ENCODE data around the gene CYP19A1. TPM values are rescaled to one million over a fixed set of nuclear protein-coding genes. Genes with fewer than 3 reads are reported as not detected.

The CYP19A1 gene
- total and polyA plus RNA-seq, 7 donors: 0.10 to 4.7 (median 0.22) TPM

DNA sequence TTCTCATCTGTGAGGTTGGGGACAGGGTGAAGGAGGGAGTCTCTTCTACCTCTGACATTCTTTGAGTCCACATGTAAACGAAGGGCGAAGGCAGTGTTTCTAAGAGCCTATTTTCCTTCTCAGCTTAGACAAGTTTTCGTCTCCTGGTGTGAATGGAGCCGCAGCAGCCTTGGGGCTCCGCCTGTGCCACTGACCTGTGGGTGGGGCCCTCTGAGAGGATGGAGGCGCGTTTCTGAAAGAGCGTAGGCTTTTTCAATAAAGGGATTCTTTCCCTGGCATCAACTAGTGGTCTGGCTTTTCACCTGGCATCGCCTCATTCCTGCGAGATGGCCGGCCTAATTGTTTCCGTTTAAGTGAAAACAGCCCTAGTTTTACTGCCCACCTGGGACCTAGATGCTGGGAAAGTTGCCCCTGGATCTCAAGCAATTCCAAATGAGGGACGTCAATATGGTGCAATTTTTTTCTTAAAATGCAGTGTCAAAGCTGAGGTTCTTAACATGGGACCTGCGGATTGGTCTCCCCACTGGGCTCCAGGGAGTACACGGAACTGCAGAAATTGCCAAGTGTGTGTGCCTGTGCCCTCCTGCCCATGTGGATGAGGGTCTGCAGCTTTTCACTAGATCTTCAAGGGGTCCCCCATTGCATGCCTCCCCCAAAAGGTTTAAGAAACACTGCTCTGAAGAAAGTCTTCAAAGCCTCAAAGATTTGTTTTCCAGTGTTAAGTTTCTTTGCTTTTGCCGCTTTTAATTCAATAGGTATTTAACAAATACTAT, 4.0 kb upstream of the CYP19A1 start:
- Histone ChIP-seq H3K4me3 (peak overlapping the region; percentile 60), H3K27me3 (ENCODE audit: insufficient read depth in 3 of 3, low read length in 2 of 3) (peaks cover 0 to 10% (median 0%) of the 10 kb centered on the region in 3 donors), H3K9me3 (no peaks in the 10 kb centered on the region), H3K27ac (no peak overlapping the region), H3K36me3 (ENCODE audit: insufficient read depth in 1 of 2, low read depth in 1 of 2) (no peaks in the 10 kb centered on the region), H3K4me1 (no peaks in the 10 kb centered on the region)
- TF ChIP-seq, protein P1, sequence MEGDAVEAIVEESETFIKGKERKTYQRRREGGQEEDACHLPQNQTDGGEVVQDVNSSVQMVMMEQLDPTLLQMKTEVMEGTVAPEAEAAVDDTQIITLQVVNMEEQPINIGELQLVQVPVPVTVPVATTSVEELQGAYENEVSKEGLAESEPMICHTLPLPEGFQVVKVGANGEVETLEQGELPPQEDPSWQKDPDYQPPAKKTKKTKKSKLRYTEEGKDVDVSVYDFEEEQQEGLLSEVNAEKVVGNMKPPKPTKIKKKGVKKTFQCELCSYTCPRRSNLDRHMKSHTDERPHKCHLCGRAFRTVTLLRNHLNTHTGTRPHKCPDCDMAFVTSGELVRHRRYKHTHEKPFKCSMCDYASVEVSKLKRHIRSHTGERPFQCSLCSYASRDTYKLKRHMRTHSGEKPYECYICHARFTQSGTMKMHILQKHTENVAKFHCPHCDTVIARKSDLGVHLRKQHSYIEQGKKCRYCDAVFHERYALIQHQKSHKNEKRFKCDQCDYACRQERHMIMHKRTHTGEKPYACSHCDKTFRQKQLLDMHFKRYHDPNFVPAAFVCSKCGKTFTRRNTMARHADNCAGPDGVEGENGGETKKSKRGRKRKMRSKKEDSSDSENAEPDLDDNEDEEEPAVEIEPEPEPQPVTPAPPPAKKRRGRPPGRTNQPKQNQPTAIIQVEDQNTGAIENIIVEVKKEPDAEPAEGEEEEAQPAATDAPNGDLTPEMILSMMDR (IDR thresholded peaks at IDR 0.05): no peak
- DNase-seq (peak in 1 of 2 donors; percentile 53), ATAC-seq (no peak)
- 50 to 59% (median 51%) methylated on average over 16 of the region's 16 CpGs for WGBS, 3 donors
- intact Hi-C loops (cut with DNase I): no loop called here

DNA sequence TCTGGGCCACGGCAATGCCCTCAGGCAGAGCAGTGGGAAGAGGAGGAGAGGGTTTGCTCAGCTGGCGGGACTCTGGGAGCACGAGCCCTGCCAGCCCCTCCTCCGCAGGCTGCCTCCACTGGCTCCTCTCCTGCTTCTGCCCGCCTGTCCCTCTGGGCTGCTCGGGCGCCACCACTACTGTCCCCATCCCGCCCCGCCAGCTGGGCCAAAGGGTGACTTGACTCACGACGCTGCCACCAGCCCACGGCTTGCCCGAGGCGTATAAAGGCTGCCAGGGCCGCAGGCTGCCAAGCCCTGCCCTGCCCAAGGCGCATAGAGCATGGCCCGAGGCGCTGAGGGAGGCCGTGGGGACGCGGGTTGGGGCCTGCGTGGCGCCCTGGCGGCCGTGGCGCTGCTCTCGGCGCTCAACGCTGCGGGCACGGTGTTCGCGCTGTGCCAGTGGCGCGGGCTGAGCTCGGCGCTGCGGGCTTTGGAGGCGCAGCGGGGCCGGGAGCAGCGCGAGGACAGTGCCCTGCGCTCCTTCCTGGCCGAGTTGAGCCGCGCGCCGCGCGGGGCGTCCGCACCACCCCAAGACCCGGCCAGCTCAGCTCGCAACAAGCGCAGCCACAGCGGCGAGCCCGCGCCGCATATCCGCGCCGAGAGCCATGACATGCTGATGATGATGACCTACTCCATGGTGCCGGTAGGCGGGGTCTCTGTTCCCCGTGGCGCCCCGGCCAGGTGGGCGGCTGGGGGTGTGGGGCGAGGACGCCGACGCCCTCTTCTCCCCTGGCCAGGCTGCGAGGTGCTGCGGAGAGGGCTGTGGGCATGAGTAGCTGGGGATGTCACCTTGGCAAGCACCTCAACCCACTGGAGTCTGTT, 3.2 kb upstream of the CYP19A1 start, which contains the start of gene GLDN:
Gene GLDN, plus strand, starts transcription at position 290 of the 861 bp plus-strand sequence. Its CDS starts 30 bp downstream, at position 320.
- no peaks in the 10 kb centered on the region for H3K9me3 ChIP-seq
- WGBS, 3 donors: 4 to 8% (median 5%) methylated on average over 48 to 76 of the region's 76 CpGs
- TF ChIP-seq, protein P1 (IDR thresholded peaks at IDR 0.05): no peak
- peak; percentile 53 to 95 (median 90) for ATAC-seq
- intact Hi-C loops (cut with DNase I): no loop called here
- DNase-seq: peak; percentile 53 to 80
- no peaks in the 10 kb centered on the region for H3K4me1 ChIP-seq
- peak within 1 kb of the TSS; percentile 60 for H3K4me3 ChIP-seq
- peaks cover 0 to 10% (median 0%) of the 10 kb centered on the region in 3 donors for H3K27me3 ChIP-seq (ENCODE audit: insufficient read depth in 3 of 3, low read length in 2 of 3)
- no peak within 1 kb of the TSS for H3K27ac ChIP-seq
- no peaks in the 10 kb centered on the region for H3K36me3 ChIP-seq (ENCODE audit: insufficient read depth in 1 of 2, low read depth in 1 of 2)

- TF ChIP-seq, protein P1 (IDR thresholded peaks at IDR 0.05): no peak
- intact Hi-C loops (cut with DNase I): no loop called here
- H3K4me1 ChIP-seq: no peaks in the 10 kb centered on the region
- no peak for ATAC-seq
- H3K27me3 ChIP-seq (ENCODE audit: insufficient read depth in 3 of 3, low read length in 2 of 3): peaks cover 0 to 2% (median 0%) of the 10 kb centered on the region in 3 donors
- no peaks in the 10 kb centered on the region for H3K9me3 ChIP-seq
- 68 to 77% (median 73%) methylated on average over 9 of the region's 9 CpGs for WGBS, 3 donors
- H3K36me3 ChIP-seq (ENCODE audit: insufficient read depth in 1 of 2, low read depth in 1 of 2): no peaks in the 10 kb centered on the region
- H3K4me3 ChIP-seq: no peak overlapping the region
- DNase-seq: no peak
- H3K27ac ChIP-seq: no peak overlapping the region
Observed at GRCh38 chr15:51335538-51336410, 2.6 kb downstream of the CYP19A1 start.

DNA sequence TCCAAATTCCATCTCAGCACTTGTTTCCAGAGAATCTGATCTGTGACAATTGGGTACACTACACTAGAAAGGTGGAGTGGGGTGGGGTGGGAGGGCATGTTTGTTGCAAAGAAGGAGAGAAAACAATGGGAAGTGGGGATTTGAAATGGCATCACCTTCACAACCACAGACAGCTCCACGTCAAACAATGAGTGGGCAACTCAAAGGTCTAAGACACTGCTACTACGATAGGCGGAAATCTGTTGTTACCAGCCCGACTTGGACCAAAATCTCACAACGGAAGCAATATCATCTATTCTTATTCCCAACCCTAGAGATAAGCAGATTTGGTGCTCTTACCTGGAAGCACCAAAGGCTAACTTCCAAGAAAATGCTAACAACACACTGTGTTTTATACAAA, 3.3 kb downstream of the CYP19A1 start:
- DNase-seq (no peak), ATAC-seq (no peak)
- Histone ChIP-seq H3K36me3 (ENCODE audit: insufficient read depth in 1 of 2, low read depth in 1 of 2) (no peaks in the 10 kb centered on the region), H3K4me3 (no peak overlapping the region), H3K27me3 (ENCODE audit: insufficient read depth in 3 of 3, low read length in 2 of 3) (no peaks in the 10 kb centered on the region), H3K9me3 (no peaks in the 10 kb centered on the region), H3K4me1 (no peaks in the 10 kb centered on the region), H3K27ac (no peak overlapping the region)
- TF ChIP-seq, protein P1 (IDR thresholded peaks at IDR 0.05): no peak
- intact Hi-C loops (cut with DNase I): no loop called here
- WGBS, 3 donors: 81 to 92% (median 84%) methylated on average over 5 of the region's 5 CpGs
